Suprapubic skin (tissue), 3 donors: ENCODE data around the gene CRYBB3.

Experiments used
- EP300 ChIP-seq: sonication (generic); formaldehyde crosslinking; IDR thresholded peaks from one replicate; pipeline ENCODE4 v1.6.1; 2017; ENCODE audit warnings: antibody characterized with exemption
- POLR2A ChIP-seq, 2 donors: fragments of 450-650 bp; IDR thresholded peaks; one replicate each; pipeline ENCODE4 v1.6.1; 2017; ENCODE audit warnings: antibody characterized with exemption in 2 of 2, mild to moderate bottlenecking in 2 of 2, moderate library complexity in 2 of 2
- TF ChIP-seq, protein P1 (sequence below), 2 donors: fragments of 200-600 bp in 1 of 2; fragments of 450-650 bp in 1 of 2; sonication (generic) in 1 of 2; IDR thresholded peaks; one replicate each; pipeline ENCODE4 v1.5.1; 2016 to 2019; ENCODE audit warnings: antibody characterized with exemption in 2 of 2, mild to moderate bottlenecking in 1 of 2, moderate library complexity in 1 of 2

DNA sequence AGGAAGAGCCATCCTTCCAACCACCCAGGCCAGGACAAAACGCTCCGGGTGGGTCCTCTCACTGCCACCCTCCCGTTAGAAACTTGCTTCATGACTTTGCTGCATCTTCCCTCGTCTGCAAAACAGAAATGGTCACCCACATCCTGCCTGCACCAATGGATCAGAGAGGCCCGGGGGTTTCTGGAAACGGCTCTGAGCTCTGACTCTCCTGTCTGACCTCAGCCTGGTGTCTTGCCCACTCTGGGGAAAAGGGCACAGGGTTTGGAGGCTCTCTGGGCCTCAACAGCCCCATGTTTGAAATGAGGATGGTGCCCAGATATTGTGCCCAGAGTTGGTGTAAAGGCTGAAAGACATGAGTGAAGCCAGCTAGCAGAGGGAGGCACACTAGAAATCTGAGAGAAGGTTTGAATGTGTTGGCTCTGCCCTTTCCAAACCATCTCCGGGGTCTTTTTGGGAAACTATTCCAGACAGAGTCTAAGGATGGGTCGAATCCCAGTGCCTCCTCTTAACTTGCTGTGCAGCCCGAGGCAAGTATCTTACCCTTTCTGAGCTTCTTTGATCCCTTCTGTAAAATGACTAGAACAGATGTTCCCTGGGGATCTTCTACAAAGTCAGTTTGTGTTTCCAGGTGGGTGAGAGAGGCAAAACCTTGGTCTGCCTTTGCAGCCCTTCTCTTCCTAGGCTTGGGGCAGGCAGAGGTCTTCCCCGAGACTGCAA is 2.1 kb downstream of the CRYBB3 start:
- TF ChIP-seq POLR2A (IDR thresholded peaks at IDR 0.05), result no peak
- TF ChIP-seq, protein P1, sequence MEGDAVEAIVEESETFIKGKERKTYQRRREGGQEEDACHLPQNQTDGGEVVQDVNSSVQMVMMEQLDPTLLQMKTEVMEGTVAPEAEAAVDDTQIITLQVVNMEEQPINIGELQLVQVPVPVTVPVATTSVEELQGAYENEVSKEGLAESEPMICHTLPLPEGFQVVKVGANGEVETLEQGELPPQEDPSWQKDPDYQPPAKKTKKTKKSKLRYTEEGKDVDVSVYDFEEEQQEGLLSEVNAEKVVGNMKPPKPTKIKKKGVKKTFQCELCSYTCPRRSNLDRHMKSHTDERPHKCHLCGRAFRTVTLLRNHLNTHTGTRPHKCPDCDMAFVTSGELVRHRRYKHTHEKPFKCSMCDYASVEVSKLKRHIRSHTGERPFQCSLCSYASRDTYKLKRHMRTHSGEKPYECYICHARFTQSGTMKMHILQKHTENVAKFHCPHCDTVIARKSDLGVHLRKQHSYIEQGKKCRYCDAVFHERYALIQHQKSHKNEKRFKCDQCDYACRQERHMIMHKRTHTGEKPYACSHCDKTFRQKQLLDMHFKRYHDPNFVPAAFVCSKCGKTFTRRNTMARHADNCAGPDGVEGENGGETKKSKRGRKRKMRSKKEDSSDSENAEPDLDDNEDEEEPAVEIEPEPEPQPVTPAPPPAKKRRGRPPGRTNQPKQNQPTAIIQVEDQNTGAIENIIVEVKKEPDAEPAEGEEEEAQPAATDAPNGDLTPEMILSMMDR (IDR thresholded peaks at IDR 0.05), result no peak
- TF ChIP-seq EP300, result no peak
